HEK293T (cell line): ENCODE results near the gene SCML1.

Experiments used
- ARNT ChIP-seq: fragments of 450-650 bp; IDR thresholded peaks from 2 replicates; pipeline ENCODE4 v1.6.1; 2017; ENCODE audit warnings: mild to moderate bottlenecking
- BHLHE40 ChIP-seq: fragments of 450-650 bp; IDR thresholded peaks from 2 replicates; pipeline ENCODE4 v1.6.1; 2016; ENCODE audit warnings: mild to moderate bottlenecking, moderate library complexity, borderline replicate concordance
- ELF4 ChIP-seq: fragments of 450-650 bp; IDR thresholded peaks from 2 replicates; pipeline ENCODE4 v1.6.1; 2017; ENCODE audit warnings: antibody characterized with exemption
- FOXA1 ChIP-seq: fragments of 450-650 bp; IDR thresholded peaks from 2 replicates; pipeline ENCODE4 v1.6.1; 2016; ENCODE audit warnings: mild to moderate bottlenecking
- FOXM1 ChIP-seq: fragments of 450-650 bp; IDR thresholded peaks from 2 replicates; pipeline ENCODE4 v1.6.1; 2017; ENCODE audit warnings: mild to moderate bottlenecking, borderline replicate concordance
- NFRKB ChIP-seq: fragments of 450-650 bp; IDR thresholded peaks from 2 replicates; pipeline ENCODE4 v1.6.1; 2016; ENCODE audit warnings: mild to moderate bottlenecking, moderate library complexity
- PKNOX1 ChIP-seq: fragments of 450-650 bp; IDR thresholded peaks from 2 replicates; pipeline ENCODE4 v1.6.1; 2016
- SP1 ChIP-seq: fragments of 450-650 bp; IDR thresholded peaks from 2 replicates; pipeline ENCODE4 v1.6.1; 2017
- SUZ12 ChIP-seq: fragments of 450-650 bp; IDR thresholded peaks from 2 replicates; pipeline ENCODE4 v1.6.1; 2016; ENCODE audit warnings: mild to moderate bottlenecking
- ZNF384 ChIP-seq: fragments of 450-650 bp; IDR thresholded peaks from 2 replicates; pipeline ENCODE4 v1.6.1; 2016

DNA sequence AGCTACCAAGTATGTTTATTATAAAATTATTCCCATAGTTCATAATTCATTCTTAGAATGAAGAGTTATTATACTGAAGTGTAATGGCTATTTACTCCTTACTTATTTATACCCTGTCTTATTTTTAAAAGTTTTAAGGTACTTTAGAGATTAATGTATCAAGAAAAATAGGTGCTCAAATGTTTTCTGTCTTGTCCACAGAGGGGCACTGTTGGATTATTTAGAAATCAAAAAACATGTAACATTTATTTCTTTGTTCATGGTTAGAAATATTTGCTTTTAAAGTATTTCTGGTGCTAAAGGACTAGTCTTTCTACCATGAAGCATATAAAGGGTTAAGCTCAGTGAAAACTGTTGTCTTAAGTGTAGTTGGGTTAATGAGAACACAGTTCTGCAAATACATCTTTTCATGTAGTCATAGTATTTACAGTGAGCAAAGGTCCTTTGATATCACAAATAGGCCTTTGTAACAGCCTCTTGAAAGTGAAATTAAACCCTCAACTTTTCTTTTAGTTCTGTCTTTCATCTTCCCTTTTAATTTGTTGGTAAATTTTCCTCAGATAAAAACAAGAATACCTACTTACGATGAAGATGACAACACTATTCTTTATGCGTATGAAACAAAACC is 7.7 kb downstream of the SCML1 start:
- TF ChIP-seq ELF4 (no peak), ZNF384 (no peak), ARNT (no peak), FOXM1 (no peak), NFRKB (no peak), SUZ12 (no peak), BHLHE40 (no peak), PKNOX1 (no peak), SP1 (no peak), FOXA1 (no peak)
